Activated naive CD4-positive, alpha-beta T cell treated with anti-CD3 and anti-CD28 coated beads, Interleukin-2, amount 50 U/mL, for 72 hours (primary cell): ENCODE data around the gene HSP90AB1. TPM values are rescaled to one million over a fixed set of nuclear protein-coding genes. Genes with fewer than 3 reads are reported as not detected.

Source experiments
- ATAC-seq, 2 donors: fragments of 150-1000 bp; cut with Tn5 transposase; 2 replicates each; pipeline ENCODE4 v1.10.0; 2021; ENCODE audit warnings: mild to moderate bottlenecking in 2 of 2, moderate library complexity in 2 of 2
- DNase-seq, 2 donors: peaks; one replicate each; pipeline ENCODE4 v3.0.0; 2021 to 2022; ENCODE audit warnings: low spot score in 2 of 2
- H3K27ac Mint-ChIP-seq, 2 donors: one replicate each; pipeline ENCODE4 v1.8.0; 2022; ENCODE audit warnings: mild to moderate bottlenecking in 2 of 2, mixed read lengths in 2 of 2
- H3K36me3 Mint-ChIP-seq, 2 donors: one replicate each; pipeline ENCODE4 v1.8.0; 2022; ENCODE audit warnings: mixed read lengths in 2 of 2
- H3K9me3 Mint-ChIP-seq, 2 donors: one replicate each; pipeline ENCODE4 v1.8.0; 2022; ENCODE audit warnings: mixed read lengths in 2 of 2
- total RNA-seq, 2 donors: library from RNA; stranded (reverse); gene quantifications; one replicate each; pipeline ENCODE4 v1.2.3, GENCODE V29; 2022

HSP90AB1 gene
- total RNA-seq, 2 donors from 2014 or later, result 1,343 to 1,701 TPM

- Mint-ChIP-seq H3K36me3 (peaks cover 12 to 23% of the 10 kb centered on the region in 2 donors), H3K9me3 (no peaks in the 10 kb centered on the region), H3K27ac (no peak overlapping the region)
- ATAC-seq, result no peak
- DNase-seq, result no peak
Observed at GRCh38 chr6:44267252-44267651, 20.4 kb downstream of the HSP90AB1 start.

- ATAC-seq (no peak), DNase-seq (peak in 1 of 2 donors; percentile 69)
- H3K27ac Mint-ChIP-seq, result no peak overlapping the region
- no peaks in the 10 kb centered on the region for H3K9me3 Mint-ChIP-seq
- H3K36me3 Mint-ChIP-seq, result peaks cover 12 to 18% of the 10 kb centered on the region in 2 donors
Observed at GRCh38 chr6:44268095-44268628, 21.3 kb downstream of the HSP90AB1 start.

DNA sequence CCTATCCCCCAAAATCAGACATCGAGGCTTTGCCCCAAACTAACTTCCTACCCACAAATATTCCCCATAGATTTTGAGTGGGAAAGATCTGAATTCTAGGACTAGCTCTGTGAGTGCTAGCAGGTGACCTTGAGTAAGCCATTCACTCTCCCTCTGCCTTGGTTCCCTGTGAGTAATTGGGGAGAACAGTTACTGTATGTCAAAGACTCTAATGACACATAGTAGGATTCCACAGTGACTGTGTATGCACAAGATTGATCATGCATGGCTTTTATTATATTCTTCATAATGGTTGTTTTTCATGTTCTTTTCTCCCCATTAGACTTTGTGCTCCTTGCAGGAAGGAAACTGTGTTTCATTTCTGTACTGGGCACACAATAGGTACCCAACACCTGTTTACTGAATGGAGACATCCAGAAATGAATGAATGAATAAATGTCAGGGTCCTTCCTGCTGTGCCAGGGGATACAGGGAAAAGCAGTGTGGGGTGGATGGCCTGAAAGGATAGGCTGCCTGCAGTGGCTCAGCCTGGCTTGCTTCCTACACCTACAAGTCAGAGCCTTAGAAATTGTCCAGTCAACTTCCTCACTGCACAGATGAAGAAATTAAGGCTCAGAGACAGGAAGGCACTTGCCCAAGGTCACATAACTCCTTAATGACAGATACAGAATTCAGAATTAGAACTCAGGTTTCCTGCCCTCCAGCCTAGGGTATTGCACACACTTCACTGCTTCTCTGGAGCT is 22.4 kb downstream of the HSP90AB1 start:
- H3K27ac Mint-ChIP-seq, result peak overlapping the region in 1 of 2 donors; percentile 37
- peaks cover 6 to 7% of the 10 kb centered on the region in 2 donors for H3K36me3 Mint-ChIP-seq
- ATAC-seq, result peak; percentile 38 to 76
- H3K9me3 Mint-ChIP-seq, result no peaks in the 10 kb centered on the region
- no peak for DNase-seq

GRCh38 chr6:44269921-44270525 is 23.1 kb downstream of the HSP90AB1 start, which contains the start of gene TMEM151B:
Gene TMEM151B (plus strand): TSS chr6:44270450. CDS start chr6:44270743, 293 bp downstream.
- no peak for DNase-seq
- ATAC-seq, result no peak
- H3K36me3 Mint-ChIP-seq, result peaks cover 0 to under 1% of the 10 kb centered on the region in 2 donors
- peak within 1 kb of the TSS in 1 of 2 donors; percentile 37 for H3K27ac Mint-ChIP-seq
- H3K9me3 Mint-ChIP-seq, result no peaks in the 10 kb centered on the region

- Mint-ChIP-seq H3K36me3 (no peaks in the 10 kb centered on the region), H3K9me3 (no peaks in the 10 kb centered on the region), H3K27ac (no peak overlapping the region)
- DNase-seq, result no peak
- no peak for ATAC-seq
Observed at GRCh38 chr6:44270526-44271405, 23.9 kb downstream of the HSP90AB1 start.

- no peak for ATAC-seq
- Mint-ChIP-seq H3K36me3 (no peaks in the 10 kb centered on the region), H3K27ac (no peak overlapping the region), H3K9me3 (no peaks in the 10 kb centered on the region)
- no peak for DNase-seq
Observed at GRCh38 chr6:44271406-44271723, 24.5 kb downstream of the HSP90AB1 start.

GRCh38 chr6:44271914-44272313 is 25.0 kb downstream of the HSP90AB1 start:
- DNase-seq (no peak), ATAC-seq (no peak)
- Mint-ChIP-seq H3K9me3 (no peaks in the 10 kb centered on the region), H3K36me3 (no peaks in the 10 kb centered on the region), H3K27ac (no peak overlapping the region)

DNA sequence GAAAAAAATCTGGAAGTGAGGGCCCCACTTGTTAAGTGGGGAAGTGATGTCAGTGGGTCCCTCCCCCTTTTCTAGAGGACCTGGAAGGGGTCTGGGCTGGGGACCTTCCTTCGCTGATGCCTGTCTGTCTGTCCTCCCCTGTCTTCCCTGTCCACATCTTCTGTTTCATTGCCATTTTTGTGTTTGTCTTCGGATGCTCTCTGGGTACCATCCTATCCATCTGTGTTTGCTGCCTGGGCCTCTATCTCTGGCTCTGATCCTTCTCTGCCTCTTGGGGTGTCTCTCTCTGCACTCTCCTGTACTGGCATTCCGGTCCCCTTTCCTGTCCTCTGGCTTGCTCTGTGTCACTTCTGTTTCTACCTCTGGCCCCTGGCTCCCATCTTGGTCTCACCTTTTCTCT is 25.6 kb downstream of the HSP90AB1 start:
- DNase-seq, result no peak
- Mint-ChIP-seq H3K27ac (no peak overlapping the region), H3K9me3 (no peaks in the 10 kb centered on the region), H3K36me3 (no peaks in the 10 kb centered on the region)
- no peak for ATAC-seq

- DNase-seq (no peak), ATAC-seq (no peak)
- no peaks in the 10 kb centered on the region for H3K36me3 Mint-ChIP-seq
- no peak overlapping the region for H3K27ac Mint-ChIP-seq
- no peaks in the 10 kb centered on the region for H3K9me3 Mint-ChIP-seq
Observed at GRCh38 chr6:44272999-44273566, 26.2 kb downstream of the HSP90AB1 start.

DNA sequence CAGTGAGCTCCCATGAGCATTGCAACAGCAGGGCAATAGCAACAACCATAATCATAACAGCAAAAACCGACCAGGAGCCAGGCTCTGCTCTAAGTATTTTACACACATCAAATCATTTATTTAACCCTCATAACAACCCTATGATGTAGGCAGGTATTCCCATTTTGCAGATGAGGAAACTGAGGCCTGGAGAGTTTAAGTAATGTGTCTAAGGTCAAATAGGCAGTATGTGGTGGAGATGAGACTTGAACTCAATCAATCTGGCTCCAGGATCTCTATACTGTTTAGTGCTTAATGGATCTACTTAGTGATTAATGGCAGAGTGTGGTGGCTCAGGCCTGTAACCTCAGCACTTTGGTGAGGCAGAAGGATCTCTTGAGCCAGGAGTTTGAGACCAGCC is 26.7 kb downstream of the HSP90AB1 start:
- DNase-seq, result no peak
- Mint-ChIP-seq H3K27ac (no peak overlapping the region), H3K36me3 (no peaks in the 10 kb centered on the region), H3K9me3 (no peaks in the 10 kb centered on the region)
- no peak for ATAC-seq

DNA sequence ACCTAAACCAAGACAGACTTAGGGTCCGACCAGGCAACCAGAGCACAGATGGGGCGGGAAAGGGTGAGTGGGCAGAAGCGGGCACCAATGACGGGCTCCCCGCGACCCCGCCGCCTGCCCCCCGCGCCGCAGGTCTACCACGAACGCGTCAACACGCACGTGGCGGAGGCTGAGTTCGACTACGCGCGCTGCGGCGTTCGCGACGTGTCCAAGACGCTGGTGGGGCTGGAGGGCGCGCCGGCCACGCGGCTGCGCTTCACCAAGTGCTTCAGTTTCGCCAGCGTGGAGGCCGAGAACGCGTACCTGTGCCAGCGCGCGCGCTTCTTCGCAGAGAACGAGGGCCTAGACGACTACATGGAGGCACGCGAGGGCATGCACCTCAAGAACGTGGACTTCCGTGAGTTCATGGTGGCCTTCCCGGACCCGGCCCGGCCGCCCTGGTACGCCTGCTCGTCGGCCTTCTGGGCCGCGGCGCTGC is 28.4 kb downstream of the HSP90AB1 start:
- no peak overlapping the region for H3K27ac Mint-ChIP-seq
- no peak for DNase-seq
- ATAC-seq, result no peak
- no peaks in the 10 kb centered on the region for H3K9me3 Mint-ChIP-seq
- no peaks in the 10 kb centered on the region for H3K36me3 Mint-ChIP-seq

GRCh38 chr6:44275749-44276648 is 29.1 kb downstream of the HSP90AB1 start:
- DNase-seq (no peak), ATAC-seq (peak; percentile 18 to 66)
- no peaks in the 10 kb centered on the region for H3K36me3 Mint-ChIP-seq
- H3K27ac Mint-ChIP-seq, result no peak overlapping the region
- H3K9me3 Mint-ChIP-seq, result no peaks in the 10 kb centered on the region

DNA sequence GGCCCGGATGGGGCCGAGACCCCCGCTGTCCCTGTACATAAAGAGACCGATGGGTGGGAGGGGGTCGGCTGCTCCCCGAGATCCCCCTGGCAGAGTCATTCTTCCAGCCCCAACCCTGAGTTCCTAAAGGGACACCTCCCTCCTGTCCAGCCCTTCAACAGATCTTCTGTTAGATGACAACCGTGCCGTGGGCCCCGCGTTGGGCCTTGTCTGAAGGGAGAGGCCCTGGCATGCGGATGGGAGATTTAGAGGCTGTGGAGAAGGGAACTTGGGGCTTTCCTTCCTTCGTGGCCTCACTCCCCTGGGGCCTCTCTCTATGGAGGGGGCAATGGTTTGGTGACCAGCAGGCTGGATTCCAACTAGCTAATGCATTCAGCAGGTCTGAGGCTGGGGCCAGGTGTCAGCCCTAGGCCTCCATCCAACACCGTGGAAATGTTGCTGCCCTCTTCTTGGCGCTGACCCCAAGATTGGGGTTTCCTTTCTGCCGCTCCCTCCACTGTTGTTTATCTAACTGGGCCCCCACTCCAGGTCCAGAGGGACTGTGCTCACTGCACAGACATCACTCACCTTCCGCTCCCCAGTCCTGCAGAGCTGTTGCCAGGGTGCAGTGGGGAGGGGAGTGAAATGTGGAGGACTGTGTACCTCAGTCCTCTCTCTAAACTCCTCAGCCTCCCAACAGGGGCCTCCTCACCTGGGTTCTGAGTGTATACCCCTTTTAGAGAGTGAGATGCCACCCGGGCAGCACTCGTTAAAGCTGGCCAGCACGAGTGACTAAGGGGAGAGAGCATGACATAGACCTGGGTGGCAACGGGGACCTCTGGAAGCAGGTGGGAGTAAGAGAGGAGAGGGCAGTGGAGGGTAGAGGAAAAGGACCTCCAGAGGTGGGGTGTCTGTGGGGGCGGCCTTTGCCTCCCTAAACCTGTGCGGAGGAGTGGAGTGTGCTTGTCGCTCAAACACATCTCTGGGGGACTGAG is 30.1 kb downstream of the HSP90AB1 start:
- H3K9me3 Mint-ChIP-seq, result no peaks in the 10 kb centered on the region
- no peak for DNase-seq

GRCh38 chr6:44277763-44278162 is 30.9 kb downstream of the HSP90AB1 start:
- no peak overlapping the region for H3K27ac Mint-ChIP-seq
- ATAC-seq (no peak), DNase-seq (no peak)
- H3K9me3 Mint-ChIP-seq, result no peaks in the 10 kb centered on the region
- no peaks in the 10 kb centered on the region for H3K36me3 Mint-ChIP-seq

More for the DNA sequence above, 30.1 kb downstream of the HSP90AB1 start:
- H3K27ac Mint-ChIP-seq, result no peak overlapping the region
- H3K36me3 Mint-ChIP-seq, result no peaks in the 10 kb centered on the region
- no peak for ATAC-seq

DNA sequence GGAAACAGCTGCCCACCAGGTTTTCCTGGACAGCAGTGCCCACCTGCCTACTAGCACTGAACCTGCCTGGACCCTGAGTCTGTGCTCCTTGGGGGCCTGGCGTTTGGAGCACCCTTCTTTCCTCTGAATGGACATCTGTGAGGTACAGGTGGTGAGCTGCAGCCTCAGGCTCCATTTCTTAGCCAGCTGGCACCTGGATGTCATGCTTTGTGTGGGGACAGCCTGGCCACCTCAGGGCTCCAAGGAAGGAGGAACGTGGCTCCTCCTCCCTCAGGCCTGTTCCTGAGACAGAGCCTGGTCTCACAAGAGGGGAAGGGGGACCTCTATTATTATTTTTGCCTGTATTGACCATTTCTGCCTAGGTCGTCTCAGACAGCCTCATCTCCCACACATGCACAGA is 31.4 kb downstream of the HSP90AB1 start:
- ATAC-seq, result no peak
- no peak for DNase-seq
- Mint-ChIP-seq H3K36me3 (no peaks in the 10 kb centered on the region), H3K9me3 (no peaks in the 10 kb centered on the region), H3K27ac (no peak overlapping the region)
